Hematopoietic multipotent progenitor cell treated with erythropoietin and hydrocortisone succinate and interleukin-3 and kit ligand, for 4 days (in vitro differentiated cells): ENCODE measurements around the gene BACE1.
A peak's percentile ranks its signal among the peaks of the same experiment; 100 is the strongest.
"Not testable (repeated sequence)": the region's sequence is repeated elsewhere in the genome, so short reads cannot be mapped to it uniquely, and the experiment has no call there.

Source experiments
- DNase-seq: peaks from one replicate; pipeline ENCODE4 v3.0.0-alpha.2; 2015

BACE1 gene

DNA sequence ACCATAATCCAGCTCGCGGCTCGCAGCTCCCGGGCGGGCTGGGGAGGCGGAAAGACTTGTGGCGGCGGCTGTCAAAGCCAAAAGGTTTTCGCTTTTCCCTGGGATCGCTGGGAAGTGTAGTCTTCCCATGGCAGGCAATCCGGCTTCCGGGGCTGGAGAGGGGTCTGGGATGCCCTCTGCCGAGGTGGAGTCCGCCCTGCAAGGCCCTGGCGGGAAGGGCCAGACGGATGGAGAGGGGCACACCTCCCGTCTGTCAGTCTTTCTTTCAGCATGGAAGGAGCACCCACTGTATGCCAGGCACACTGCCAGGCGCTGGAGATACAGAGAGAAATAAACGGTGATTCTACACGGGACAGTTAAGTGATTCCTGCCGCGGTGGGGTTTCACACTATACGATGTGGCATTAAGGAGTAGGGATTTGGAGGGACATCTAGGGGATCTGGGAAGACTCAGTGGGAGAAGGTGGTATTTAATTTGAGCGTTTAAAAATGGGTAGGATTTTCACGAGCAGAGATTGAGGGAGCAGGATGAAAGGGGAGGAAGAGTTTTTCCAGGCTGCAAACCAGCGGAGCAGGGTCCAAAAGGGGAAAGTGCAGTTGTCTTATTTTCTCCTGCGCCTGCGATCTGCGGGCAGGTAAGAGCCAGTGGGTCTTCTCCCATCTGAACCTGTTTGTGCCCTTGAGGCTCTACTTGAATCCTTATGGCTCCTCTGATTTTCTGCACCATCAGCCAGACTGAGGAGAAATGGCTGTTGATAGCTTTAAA lies at the start of gene BACE1:
Gene BACE1, minus strand, starts transcription at position 60 of the 765 bp plus-strand sequence. CDS start 461 bp downstream, outside the sequence.
- DNase-seq, result peak; percentile 86

DNA sequence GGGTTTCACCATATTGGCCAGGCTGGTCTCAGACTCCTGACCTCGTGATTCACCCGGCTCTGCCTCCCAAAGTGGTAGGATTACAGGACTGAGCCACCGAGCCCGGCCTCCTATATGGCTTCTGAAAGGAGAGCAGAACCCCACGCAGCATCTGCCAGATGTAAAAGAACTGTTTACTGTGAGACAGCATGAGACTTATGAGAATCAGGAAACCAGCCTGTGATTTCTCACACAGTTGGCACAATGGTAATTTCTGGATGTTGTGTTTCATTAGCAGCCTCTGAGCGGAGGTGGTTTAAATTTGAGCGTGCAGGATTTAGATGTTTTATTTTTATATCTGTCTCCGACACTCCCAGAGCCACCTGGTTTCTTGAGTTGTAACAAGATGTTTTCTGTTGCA lies 45.4 kb upstream of the BACE1 start:
- DNase-seq, result no peak

DNA sequence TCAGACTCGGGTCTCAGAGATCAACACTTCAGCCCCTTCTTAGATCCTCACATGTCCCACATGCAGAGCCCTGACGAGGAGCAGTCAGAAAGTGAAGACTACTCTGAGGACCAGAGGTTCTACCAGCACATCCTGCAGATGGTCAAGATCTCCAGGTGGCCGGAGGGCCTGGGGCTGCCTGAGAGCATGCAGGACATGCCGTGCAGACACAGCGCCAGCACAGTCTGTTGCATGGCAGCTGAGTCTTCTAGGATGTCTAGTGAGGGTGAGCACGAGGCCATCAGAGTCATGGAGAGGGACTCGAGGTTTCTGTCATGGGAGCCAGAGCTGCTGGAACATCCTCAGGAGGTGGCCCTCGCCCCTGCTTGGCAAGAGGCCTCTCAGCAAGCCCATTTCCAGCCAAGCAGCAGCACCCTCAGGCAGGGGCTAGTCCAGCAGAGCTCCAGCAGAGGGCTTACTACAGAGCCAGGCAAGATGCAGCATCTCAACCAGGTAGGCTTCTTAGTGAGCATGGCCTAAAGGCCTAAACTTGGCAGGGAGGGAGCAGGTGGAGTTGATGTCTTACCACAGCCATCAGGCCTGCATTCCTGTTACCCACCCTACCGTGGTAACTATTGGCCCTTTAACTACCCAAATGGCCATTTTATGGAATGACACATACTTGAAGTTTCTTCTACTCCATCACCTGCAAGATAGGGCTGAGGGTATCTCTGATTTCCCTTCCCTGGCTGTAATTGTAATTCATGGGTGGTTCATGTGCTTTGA lies 40.3 kb upstream of the BACE1 start:
- no peak for DNase-seq

DNA sequence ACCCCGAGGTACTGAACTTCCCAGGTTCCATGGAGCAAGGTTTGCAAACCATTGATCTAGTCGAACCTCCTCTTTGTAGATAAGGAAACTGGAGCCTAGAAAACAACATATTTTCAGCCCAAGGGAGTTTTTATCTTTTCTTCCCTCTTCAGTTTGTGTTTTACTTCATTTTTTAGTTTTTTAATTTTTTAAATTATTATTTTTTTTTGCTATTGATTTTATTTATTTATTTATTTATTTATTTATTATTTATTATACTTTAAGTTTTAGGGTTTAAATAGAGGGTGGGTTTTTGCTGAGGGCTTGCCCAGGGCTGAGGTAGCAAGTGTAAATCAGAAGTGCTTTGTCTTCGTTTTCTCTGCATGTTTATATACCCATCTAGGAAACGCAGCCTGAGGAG lies 38.5 kb upstream of the BACE1 start:
- DNase-seq, result no peak

DNA sequence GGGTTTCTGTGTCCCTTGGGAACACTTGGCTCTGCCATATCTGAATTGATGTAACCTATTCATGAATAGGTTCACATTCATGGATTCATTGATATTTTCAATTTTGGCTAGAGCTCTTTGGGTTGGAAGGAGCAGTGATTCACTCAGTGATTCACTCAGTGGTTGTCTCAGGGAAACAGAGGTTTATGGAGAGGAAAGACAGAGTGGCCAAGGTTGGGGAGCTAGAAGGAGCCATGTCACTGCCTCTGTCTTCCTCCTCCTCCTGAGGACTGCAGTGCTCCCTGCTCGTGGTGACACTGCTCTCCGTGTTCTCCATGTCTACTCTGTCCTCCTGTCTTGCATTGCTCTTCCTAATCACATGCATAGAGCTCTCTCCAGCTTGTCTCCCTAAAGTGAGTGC lies 29.0 kb upstream of the BACE1 start:
- DNase-seq, result no peak

DNA sequence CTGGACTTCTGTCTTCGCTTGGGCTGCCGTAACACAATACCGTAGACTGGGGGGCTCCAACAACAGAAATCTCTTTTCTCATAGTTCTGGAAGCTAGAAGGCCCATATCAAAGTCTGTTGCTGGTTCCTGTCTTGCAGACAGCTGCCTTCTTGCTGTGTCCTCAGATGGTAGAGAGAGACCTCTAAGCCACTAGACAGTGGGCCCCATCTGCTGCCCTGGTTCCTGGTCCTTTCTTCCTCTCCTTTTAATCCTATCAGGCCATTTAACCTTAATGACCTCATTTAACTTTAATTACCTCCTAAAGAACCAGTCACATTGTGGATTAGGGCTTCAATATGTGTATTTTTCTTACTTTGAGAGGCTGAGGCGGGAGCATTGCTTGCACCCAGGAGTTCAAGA lies 21.0 kb upstream of the BACE1 start:
- no peak for DNase-seq

DNA sequence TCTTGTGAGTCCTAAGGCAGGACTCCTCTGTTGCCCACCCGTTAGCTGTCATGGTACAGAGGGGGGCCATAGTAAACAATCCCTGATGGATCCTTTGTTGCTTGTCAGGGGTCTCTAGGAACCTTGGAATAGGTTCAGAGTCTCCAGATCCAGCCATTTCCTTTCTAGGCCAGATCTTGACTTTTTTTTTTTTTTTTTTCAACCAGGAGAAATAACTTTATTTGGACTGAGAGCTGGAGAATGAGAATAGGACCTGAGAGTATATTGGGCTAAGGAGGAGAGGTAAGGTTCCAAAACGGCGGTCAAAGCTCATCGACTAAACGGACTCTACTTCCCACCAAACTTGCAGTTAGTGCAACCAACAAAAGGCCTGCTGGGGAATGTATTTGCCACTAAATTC lies 19.3 kb upstream of the BACE1 start:
- no peak for DNase-seq

DNA sequence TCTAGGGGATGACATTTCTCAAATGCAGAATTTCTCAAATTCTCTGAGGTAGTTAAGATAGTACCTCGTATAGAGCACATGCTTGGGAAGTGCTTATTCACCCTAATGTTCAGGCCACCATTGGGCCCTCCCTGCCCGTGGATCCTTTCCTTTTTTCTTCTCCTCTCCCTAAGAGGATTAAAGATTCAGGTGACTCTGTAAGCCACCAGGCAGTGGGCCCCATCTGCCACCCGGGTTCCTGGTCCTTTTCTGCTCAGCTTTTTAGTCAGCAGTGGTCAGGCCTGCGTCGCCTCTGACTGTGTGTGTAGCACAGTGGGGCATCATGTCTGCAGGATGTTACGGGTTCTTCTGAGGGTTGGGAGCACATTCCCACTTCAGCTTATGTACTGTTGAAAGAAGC lies 18.8 kb upstream of the BACE1 start:
- no peak for DNase-seq

DNA sequence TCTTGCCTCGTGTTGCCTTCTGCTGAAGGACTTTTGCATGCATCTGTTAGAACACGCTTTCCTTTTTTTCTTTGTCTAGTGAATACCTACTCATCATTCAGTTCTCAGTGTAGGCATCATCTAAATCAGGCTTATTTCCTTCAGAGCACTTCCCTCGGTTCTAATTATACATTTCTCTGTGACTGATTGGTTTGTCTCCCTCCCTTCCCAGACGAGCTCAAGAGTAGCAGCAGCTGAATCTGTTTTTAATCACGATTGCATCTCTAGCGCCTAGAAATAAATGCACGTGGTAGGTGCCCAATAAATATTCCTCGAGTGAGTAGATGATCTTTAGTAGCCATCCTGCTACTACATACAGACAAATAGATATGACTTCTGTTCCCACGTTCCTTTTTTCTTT lies 17.9 kb upstream of the BACE1 start:
- no peak for DNase-seq

DNA sequence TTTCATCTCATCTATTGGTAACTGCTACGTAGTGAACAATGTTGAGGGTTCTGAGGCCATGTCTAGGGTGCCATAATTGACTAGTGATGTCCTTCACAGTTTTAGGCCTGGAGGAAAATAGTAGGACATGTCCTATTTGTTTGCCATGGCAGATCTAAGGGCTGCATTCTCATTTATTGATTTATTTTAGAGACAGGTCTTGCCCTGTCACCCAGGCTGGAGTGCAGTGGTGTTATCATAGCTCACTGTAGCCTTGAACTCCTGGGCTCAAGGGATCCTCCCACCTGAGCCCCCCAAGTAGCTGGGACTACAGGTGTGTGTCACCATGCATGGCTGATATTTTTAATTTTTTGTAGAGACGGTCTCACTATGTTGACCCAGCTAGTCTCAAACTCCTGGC lies 16.8 kb upstream of the BACE1 start:
- DNase-seq, result no peak

DNA sequence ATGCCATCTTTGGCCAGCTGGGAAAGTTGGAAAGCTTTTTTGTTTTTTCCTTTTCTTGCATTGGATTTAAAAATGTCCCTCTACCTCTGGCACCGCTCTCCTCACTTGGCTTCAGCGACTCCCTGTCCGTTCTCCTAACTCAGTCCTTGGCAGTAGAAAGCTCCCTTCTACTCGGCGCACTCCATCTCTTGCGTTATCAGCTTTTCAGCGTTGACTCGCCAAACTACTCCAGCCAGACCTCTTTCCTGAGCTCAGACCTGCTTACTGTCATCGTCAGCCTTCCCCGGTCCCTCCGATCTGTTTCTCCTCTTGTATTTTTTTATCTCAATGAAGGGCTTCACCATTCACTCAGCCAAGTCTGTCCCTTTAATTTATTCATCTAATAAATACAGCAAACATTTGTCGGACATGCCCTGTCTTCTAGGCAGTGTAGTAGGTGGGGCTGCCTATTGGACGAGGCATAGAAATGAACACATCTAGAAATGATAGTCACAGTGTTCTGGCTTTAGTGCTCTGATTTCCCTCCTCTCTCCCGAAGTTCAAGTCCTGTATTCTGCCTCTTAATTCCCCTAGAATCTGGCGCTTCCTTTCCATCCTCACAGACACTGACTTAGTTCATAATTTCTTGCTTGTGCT lies 12.4 kb upstream of the BACE1 start:
- peak; percentile 56 for DNase-seq

DNA sequence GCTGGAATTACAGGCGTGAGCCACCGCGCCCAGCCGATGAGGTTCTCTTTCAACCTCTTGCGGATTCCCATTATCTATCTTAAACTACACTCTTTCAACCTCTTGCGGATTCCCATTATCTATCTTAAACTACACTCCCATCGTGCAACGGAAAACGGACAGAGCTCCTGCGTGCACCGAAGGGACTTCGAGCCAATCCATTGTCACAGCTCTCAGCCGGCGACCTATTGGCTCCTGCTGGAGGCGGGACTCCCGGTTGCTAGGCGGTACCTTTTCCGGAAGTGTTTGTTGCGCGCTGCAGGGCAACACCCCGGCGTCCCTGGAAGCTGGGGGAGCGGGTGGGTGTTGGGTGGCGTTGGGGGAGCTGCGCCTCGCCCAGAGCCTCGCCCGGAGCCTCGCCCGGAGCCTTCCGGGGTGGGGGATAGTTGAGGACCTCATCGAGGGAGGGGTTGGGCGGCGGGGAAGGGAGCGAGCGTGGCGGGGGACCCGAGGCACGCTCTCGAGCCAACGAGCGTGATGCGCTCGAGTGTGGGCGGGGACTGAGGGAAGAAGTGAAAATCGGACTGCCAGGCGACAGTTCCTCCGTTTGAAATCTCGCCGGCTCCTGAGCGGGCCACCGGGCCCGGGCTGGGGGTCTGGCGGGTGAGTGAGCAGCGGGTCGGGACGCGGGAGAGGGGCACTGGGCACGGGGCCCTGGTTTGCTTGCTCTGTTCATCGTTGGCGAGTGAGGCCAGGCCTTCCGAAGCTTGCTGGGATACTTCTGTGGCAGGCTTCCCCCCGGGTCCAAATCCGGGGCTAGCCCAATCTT lies 11.7 kb upstream of the BACE1 start, which contains the start of gene CEP164:
Gene CEP164, plus strand, starts transcription at position 288 of the 808 bp plus-strand sequence. CDS start 10,733 bp downstream, outside the sequence.
- peak; percentile 99 for DNase-seq

DNA sequence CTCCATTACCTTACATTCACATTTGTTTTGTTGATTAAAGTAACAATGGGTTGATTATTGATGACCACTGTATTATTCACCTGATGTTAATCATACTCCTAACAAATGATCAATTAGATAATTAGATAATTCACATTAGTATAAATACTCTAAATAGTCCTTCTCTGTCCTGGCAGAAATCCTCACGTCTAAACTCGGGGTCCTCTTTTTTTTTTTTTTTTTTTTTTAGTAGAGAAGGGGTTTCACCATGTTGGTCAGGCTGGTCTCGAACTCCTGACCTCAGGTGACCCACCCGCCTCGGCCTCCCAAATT lies 11.2 kb upstream of the BACE1 start:
- DNase-seq, result not testable (repeated sequence)

DNA sequence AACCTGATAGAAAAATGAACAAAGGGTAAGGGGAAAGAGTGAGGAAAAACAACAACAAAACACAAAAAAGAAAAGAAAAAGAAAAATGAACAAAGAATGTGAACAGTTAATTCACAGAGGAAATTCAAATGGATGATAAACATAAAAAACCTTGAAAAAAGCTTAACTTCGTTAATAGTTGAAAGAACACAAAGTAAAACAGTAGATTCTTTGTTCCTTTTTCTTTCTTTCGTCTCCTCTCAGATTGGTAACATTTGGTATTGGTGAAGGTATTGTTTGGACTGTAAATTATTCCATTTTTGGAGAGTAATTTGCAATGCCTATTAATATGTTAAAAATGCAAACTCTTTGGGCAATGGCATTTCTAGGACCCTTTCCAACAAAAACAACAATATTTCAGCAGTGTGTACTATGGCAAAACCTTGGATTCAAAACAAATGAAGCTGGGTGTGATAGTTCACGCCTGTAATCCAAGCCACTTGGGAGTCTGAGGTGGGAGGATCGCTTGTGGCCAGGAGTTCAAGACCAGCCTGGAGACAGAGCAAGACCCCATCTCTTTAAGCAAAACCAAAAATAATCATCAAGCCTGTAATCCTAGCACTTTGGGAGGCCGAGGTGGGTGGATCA lies 3.3 kb upstream of the BACE1 start:
- no peak for DNase-seq

DNA sequence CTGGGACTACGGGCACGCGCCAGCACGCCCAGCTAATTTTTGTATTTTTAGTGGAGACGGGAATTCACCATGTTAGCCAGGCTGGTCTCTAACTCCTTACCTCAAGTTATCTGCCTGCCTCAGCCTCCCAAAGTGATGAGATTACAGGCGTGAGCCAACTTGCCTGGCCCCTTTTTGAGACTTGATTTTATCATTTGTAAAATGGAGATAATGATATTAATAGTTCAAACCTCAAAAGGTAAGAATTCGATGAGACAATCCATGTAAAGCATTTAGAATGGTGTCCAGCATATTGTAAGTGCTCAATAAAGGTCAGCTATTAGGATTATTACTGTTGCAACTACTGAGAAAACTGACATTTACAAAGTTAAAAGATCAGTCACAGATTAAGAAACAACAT lies 2.7 kb upstream of the BACE1 start:
- no peak for DNase-seq

DNA sequence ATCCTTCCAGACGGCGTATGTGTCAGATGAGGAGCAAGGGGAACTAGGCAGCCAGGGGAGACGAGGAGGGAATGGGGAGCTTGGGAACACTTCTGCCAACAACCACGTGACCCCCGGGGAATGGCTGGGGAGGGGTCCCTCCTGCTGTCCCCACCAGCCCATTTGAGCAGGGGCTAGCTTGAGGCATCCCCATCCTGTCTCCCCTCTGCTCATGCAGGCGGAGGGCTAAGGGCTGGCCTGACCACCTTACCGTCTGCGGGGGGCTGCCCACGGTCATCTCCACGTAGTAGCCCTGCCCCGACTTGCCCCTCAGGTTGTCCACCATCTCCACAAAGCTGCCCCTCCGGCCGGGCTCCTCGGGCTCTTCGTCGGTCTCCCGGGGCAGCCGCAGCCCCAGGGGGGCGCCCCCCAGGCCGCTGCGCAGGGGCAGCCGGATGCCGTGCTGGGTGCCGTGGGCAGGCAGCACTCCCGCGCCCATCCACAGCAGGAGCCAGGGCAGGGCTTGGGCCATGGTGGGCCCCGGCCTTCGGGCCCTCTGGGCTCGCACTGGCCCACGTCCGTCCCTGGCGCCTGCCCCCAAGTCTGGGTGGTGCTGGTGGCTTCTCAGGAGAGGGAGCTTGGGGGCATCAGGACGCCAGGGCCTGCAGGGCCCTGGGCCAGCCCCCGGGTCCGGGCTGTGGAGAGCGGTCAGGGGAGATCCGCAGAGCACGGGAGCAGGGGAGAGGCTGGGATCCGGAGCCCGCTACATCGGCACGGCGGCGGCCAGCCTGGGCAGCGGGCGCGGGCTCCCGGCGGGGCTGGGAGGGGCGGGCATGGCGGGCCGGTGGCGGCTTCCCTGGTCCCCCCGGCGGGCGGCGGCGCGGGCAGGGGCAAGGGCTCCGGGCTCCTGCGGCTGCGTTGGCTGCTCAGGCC lies 515 bp downstream of the BACE1 start:
- DNase-seq, result peak; percentile 32

DNA sequence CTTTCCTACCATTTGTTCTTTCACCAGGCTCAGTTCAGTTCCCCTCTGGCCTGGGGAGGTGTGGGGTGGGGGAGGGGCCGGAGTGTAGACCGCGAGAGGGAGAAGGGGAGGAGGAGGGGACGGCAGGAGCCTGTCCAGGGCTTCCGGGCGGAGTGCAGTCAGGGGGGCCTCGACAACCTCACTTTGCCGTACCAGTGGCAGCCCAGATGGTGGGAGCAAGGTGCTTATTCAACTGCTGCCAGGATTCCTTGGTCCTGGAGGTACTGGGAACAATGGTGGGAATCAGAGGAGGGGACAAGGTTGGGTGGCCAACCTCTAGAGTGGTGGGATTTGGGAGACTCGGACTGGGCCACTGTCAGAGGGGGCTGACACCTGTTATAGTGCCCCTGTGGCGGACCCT lies 1.2 kb downstream of the BACE1 start:
- DNase-seq, result peak; percentile 57

DNA sequence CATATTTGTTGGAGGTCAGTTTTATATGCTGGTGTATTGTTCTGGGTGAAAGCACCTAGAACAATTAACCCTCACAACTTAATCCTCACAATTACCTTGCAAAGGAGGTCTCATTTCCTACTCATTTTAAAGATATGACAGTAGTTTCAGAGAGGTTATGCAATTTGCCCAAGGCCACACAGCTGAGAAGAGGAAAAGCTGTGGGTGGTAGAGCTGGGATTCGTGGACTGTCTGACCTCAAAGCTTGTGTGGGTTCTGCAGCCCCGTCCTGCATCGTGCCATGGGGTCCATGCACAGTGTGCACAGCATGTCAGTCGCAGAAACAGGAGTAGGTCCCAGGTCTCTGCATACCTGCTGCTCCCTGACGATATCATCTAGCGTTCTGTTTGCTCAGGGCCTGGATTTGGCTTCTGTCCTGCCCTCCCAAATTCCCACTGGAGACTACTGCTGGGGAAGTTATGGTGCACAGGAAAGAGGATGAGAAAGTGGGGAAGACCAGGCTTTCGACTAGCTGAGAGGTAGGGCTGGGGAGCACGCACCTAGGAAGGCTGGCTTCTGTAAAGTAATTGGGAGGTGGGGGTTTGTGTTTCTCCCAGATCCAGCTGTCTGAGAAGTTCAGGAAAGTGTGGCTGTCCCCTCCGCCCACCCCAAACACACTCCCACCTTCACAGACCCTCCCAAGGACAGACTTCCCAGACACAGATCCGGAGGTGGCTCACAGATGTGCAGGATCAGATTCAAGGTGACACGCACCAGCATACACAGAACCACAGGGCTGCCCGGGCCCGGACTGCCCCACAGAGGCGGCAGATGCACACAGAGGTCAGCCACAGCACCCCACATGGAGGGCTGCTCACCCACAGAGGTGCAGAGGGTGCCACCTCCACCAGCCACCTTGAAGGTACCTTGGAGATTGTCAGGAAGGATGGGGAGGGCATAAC lies 2.0 kb downstream of the BACE1 start:
- no peak for DNase-seq

DNA sequence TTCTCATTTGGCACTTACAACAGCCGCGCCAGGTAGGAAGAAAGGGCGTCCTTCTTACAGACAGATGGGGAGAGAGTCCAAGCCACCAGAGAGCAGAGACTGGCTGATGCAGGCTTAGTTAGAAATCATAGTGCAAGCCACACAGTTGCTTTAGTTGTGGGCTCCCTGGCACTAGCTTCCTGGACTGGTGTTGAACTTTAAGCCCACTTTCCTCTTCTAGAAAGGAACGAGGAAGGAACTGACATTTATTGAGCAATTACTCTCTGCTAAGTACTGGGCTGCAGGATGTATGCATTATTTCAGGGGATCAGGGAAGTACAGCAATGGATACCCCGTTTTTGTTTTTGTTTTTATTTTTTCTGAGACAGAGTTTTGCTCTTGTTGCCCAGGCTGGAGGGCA lies 3.0 kb downstream of the BACE1 start:
- peak; percentile 30 for DNase-seq

DNA sequence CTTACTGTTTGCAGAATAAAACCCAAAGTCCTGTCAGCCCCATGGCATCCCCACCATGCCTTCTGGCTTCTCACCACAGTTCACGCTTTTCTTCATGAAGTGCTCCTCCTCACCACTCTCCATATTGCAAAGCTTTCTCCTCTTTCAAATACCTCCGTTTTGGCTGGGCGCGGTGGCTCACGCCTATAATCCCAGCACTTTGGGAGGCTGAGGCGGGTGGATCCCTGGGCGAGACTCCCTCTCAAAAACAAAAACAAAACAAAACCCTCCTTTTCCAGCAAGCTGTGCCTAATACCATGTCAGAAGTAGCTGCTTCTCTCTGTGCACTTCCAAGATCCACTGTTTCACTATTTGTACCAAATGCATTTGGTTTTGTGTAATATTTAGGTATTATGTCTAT lies 6.7 kb downstream of the BACE1 start:
- DNase-seq, result no peak
